Glomerular visceral epithelial cell (primary cell): ENCODE measurements around the gene DUSP16.
"Not testable (repeated sequence)": the region's sequence is repeated elsewhere in the genome, so short reads cannot be mapped to it uniquely, and the experiment has no call there.

Source experiments
- DNase-seq: peaks from one replicate; pipeline ENCODE4 v3.0.0-alpha.2; 2016; ENCODE audit errors: extremely low spot score

The DUSP16 gene

GRCh38 chr12:12498210-12498609 lies 64.5 kb downstream of the DUSP16 start:
- DNase-seq = no peak

- DNase-seq = no peak
Measured at GRCh38 chr12:12495536-12495935, 67.1 kb downstream of the DUSP16 start.

GRCh38 chr12:12492547-12492946 lies 70.1 kb downstream of the DUSP16 start:
- no peak for DNase-seq

GRCh38 chr12:12491606-12492005 lies 71.1 kb downstream of the DUSP16 start:
- no peak for DNase-seq

GRCh38 chr12:12488823-12489550 lies 73.7 kb downstream of the DUSP16 start:
- DNase-seq = no peak

GRCh38 chr12:12488296-12488695 lies 74.4 kb downstream of the DUSP16 start:
- DNase-seq = no peak

GRCh38 chr12:12487490-12487889 lies 75.2 kb downstream of the DUSP16 start:
- no peak for DNase-seq

GRCh38 chr12:12486661-12487240 lies 75.9 kb downstream of the DUSP16 start:
- DNase-seq = no peak

GRCh38 chr12:12483438-12483837 lies 79.2 kb downstream of the DUSP16 start:
- DNase-seq = no peak

- no peak for DNase-seq
Measured at GRCh38 chr12:12482959-12483358, 79.7 kb downstream of the DUSP16 start.

- no peak for DNase-seq
Measured at GRCh38 chr12:12482150-12482761, 80.4 kb downstream of the DUSP16 start.

- no peak for DNase-seq
Measured at GRCh38 chr12:12481631-12482030, 81.0 kb downstream of the DUSP16 start.

- no peak for DNase-seq
Measured at GRCh38 chr12:12480074-12480473, 82.6 kb downstream of the DUSP16 start.

GRCh38 chr12:12477532-12477890 lies 85.2 kb downstream of the DUSP16 start:
- no peak for DNase-seq

GRCh38 chr12:12476857-12477531 lies 85.7 kb downstream of the DUSP16 start:
- no peak for DNase-seq

GRCh38 chr12:12474931-12475795 lies 87.5 kb downstream of the DUSP16 start:
- no peak for DNase-seq

GRCh38 chr12:12474471-12474928 lies 88.2 kb downstream of the DUSP16 start:
- DNase-seq = no peak

- no peak for DNase-seq
Measured at GRCh38 chr12:12473223-12473622, 89.4 kb downstream of the DUSP16 start.

- not testable (repeated sequence) for DNase-seq
Measured at GRCh38 chr12:12471982-12472961, 90.4 kb downstream of the DUSP16 start.

- DNase-seq = no peak
Measured at GRCh38 chr12:12470751-12471306, 91.8 kb downstream of the DUSP16 start.
